H9 (cell line): Measurements from ENCODE around the gene MEIS3. TPM values are rescaled to one million over a fixed set of nuclear protein-coding genes. Genes with fewer than 3 reads are reported as not detected.

Experiments
- DNase-seq: peaks from one replicate; pipeline ENCODE4 v3.0.0-alpha.2; 2017
- H2AFZ ChIP-seq: one replicate; pipeline ENCODE4 v1.6.1; 2013; ENCODE audit warnings: mild to moderate bottlenecking, low read length, control low read depth, moderate library complexity
- H2AK5ac ChIP-seq: 2 replicates; pipeline ENCODE4 v1.6.1; 2013; ENCODE audit warnings: low read length, control low read depth, mixed read lengths; ENCODE audit not compliant: insufficient read length
- H2BK120ac ChIP-seq: one replicate; pipeline ENCODE4 v1.6.1; 2013; ENCODE audit warnings: low read depth, mild to moderate bottlenecking, low read length, control low read depth, inconsistent platforms; ENCODE audit not compliant: poor library complexity, severe bottlenecking
- H2BK12ac ChIP-seq: 2 replicates; pipeline ENCODE4 v1.6.1; 2013; ENCODE audit warnings: low read length, control low read depth, mixed read lengths, low read depth; ENCODE audit not compliant: insufficient read length
- H2BK15ac ChIP-seq: 2 replicates; pipeline ENCODE4 v1.6.1; 2013; ENCODE audit warnings: low read depth, low read length, control low read depth
- H2BK20ac ChIP-seq: one replicate; pipeline ENCODE4 v1.6.1; 2013; ENCODE audit warnings: low read depth, mild to moderate bottlenecking, low read length, control low read depth, inconsistent platforms; ENCODE audit not compliant: poor library complexity, severe bottlenecking
- H2BK5ac ChIP-seq: 2 replicates; pipeline ENCODE4 v1.6.1; 2013; ENCODE audit warnings: low read length, control low read depth, mixed read lengths; ENCODE audit not compliant: insufficient read length
- H3K14ac ChIP-seq: 2 replicates; pipeline ENCODE4 v1.6.1; 2013; ENCODE audit warnings: low read length, control low read depth; ENCODE audit not compliant: insufficient read depth
- H3K18ac ChIP-seq: 2 replicates; pipeline ENCODE4 v1.6.1; 2013; ENCODE audit warnings: low read depth, mild to moderate bottlenecking, mixed read lengths, low read length, control low read depth; ENCODE audit not compliant: insufficient read length
- H3K23ac ChIP-seq: 2 replicates; pipeline ENCODE4 v1.6.1; 2013; ENCODE audit warnings: low read length, control low read depth, mixed read lengths, low read depth; ENCODE audit not compliant: insufficient read length
- H3K23me2 ChIP-seq: 2 replicates; pipeline ENCODE4 v1.6.1; 2013; ENCODE audit warnings: low read depth, mild to moderate bottlenecking, mixed read lengths, low read length, control low read depth; ENCODE audit not compliant: insufficient read length, poor library complexity, severe bottlenecking
- H3K27ac ChIP-seq: 2 replicates; pipeline ENCODE4 v1.5.1; 2013; ENCODE audit warnings: low read length, control low read depth, mixed read lengths, low read depth; ENCODE audit not compliant: insufficient read length
- H3K27me3 ChIP-seq: 2 replicates; pipeline ENCODE4 v1.6.1; 2013; ENCODE audit warnings: low read length, control low read depth, inconsistent platforms; ENCODE audit not compliant: insufficient read depth
- H3K4ac ChIP-seq: 2 replicates; pipeline ENCODE4 v1.6.1; 2013; ENCODE audit warnings: low read depth, mild to moderate bottlenecking, control low read depth, inconsistent platforms, low read length, moderate library complexity
- H3K4me1 ChIP-seq: 2 replicates; pipeline ENCODE4 v1.6.1; 2013; ENCODE audit warnings: low read length, control low read depth, inconsistent platforms; ENCODE audit not compliant: insufficient read depth
- H3K4me2 ChIP-seq: 2 replicates; pipeline ENCODE4 v1.6.1; 2013; ENCODE audit warnings: low read length, control low read depth, mixed read lengths; ENCODE audit not compliant: insufficient read length, insufficient read depth
- H3K56ac ChIP-seq: 2 replicates; pipeline ENCODE4 v1.6.1; 2013; ENCODE audit warnings: low read depth, mild to moderate bottlenecking, mixed read lengths, low read length, control low read depth; ENCODE audit not compliant: insufficient read length
- H3K79me1 ChIP-seq: 2 replicates; pipeline ENCODE4 v1.6.1; 2013; ENCODE audit warnings: low read depth, mild to moderate bottlenecking, moderate library complexity, low read length, control low read depth, inconsistent platforms; ENCODE audit not compliant: insufficient read depth, poor library complexity, severe bottlenecking
- H3K79me2 ChIP-seq: 2 replicates; pipeline ENCODE4 v1.6.1; 2013; ENCODE audit warnings: low read length, control low read depth, inconsistent platforms; ENCODE audit not compliant: insufficient read depth
- H3K9ac ChIP-seq: 2 replicates; pipeline ENCODE4 v1.6.1; 2013; ENCODE audit warnings: low read length, control low read depth, mixed read lengths; ENCODE audit not compliant: insufficient read length; ENCODE audit errors: extremely low read depth
- H3K9me3 ChIP-seq: one replicate; pipeline ENCODE4 v1.6.1; 2013; ENCODE audit warnings: low read depth, low read length, inconsistent platforms; ENCODE audit not compliant: control insufficient read depth
- H3T11ph ChIP-seq: one replicate; pipeline ENCODE4 v1.6.1; 2013; ENCODE audit warnings: mild to moderate bottlenecking, low read length, control low read depth, inconsistent platforms
- H4K20me1 ChIP-seq: one replicate; pipeline ENCODE4 v1.6.1; 2013; ENCODE audit not compliant: control insufficient read depth, insufficient read length, insufficient read depth
- H4K5ac ChIP-seq: 2 replicates; pipeline ENCODE4 v1.6.1; 2013; ENCODE audit warnings: low read depth, mild to moderate bottlenecking, mixed read lengths, low read length, control low read depth; ENCODE audit not compliant: insufficient read length
- H4K8ac ChIP-seq: replicated peaks from 2 replicates; pipeline ENCODE4 v1.6.1; 2013; ENCODE audit warnings: low read length, control low read depth, mixed read lengths, low read depth; ENCODE audit not compliant: insufficient read length
- H4K91ac ChIP-seq: 2 replicates; pipeline ENCODE4 v1.6.1; 2013; ENCODE audit warnings: low read depth, mild to moderate bottlenecking, moderate library complexity, mixed read lengths, low read length, control low read depth; ENCODE audit not compliant: insufficient read length
- H3K27ac Mint-ChIP-seq, 3 experiments: 2 replicates in 2 of 3; 3 replicates in 1 of 3; pipeline ENCODE4 v1.8.0; 2020 to 2021; ENCODE audit warnings: mixed read lengths in 3 of 3, mild to moderate bottlenecking in 1 of 3, moderate library complexity in 1 of 3
- H3K27me3 Mint-ChIP-seq: 2 replicates; pipeline ENCODE4 v1.8.0; 2021; ENCODE audit warnings: low read depth, mild to moderate bottlenecking, moderate library complexity, mixed read lengths
- H3K36me3 Mint-ChIP-seq, 3 experiments: 2 replicates in 2 of 3; 3 replicates in 1 of 3; pipeline ENCODE4 v1.8.0; 2020 to 2021; ENCODE audit warnings: low read depth in 3 of 3, mixed read lengths in 3 of 3; ENCODE audit not compliant: insufficient read depth in 1 of 3
- H3K4me1 Mint-ChIP-seq, 2 experiments: 2 replicates each; pipeline ENCODE4 v1.8.0; 2020; ENCODE audit warnings: mixed read lengths in 2 of 2
- H3K4me3 Mint-ChIP-seq, 2 experiments: 2 replicates in 1 of 2; 3 replicates in 1 of 2; pipeline ENCODE4 v1.8.0; 2020 to 2021; ENCODE audit warnings: mild to moderate bottlenecking in 2 of 2, mixed read lengths in 2 of 2, moderate library complexity in 1 of 2
- H3K9me3 Mint-ChIP-seq, 2 experiments: 2 replicates in 1 of 2; 3 replicates in 1 of 2; pipeline ENCODE4 v1.8.0; 2020; ENCODE audit warnings: mild to moderate bottlenecking in 2 of 2, mixed read lengths in 2 of 2, moderate library complexity in 1 of 2
- CTCF ChIP-seq: fragments of 200-600 bp; sonication (generic); conservative IDR thresholded peaks from 3 replicates; pipeline ENCODE4 v1.8.0; 2021; ENCODE audit warnings: antibody characterized with exemption, mild to moderate bottlenecking
- WGBS: extraction: QIAGEN DNeasy Blood & Tissue Kit; methylation state at CpG from one replicate; pipeline ENCODE4 v1.1.7; 2013; ENCODE audit warnings: missing lambda C conversion rate, low lambda C conversion rate, mixed read lengths; ENCODE audit not compliant: insufficient read length; ENCODE audit errors: extremely low coverage; 5-methylcytosine and 5-hydroxymethylcytosine counted together
- total RNA-seq: library from RNA; stranded (reverse); gene quantifications from 2 replicates; pipeline ENCODE4 v1.2.1, GENCODE V29; 2021

The MEIS3 gene
- total RNA-seq, 1 experiment from 2014 or later = 44.0 TPM

- Histone ChIP-seq H2AFZ (no peak overlapping the region), H4K8ac (no peak overlapping the region), H3K9me3 (no peaks in the 10 kb centered on the region), H2BK20ac (no peak overlapping the region), H3K27me3 (no peaks in the 10 kb centered on the region), H2BK12ac (no peak overlapping the region), H3T11ph (no peak overlapping the region), H3K9ac (no peak overlapping the region), H2BK120ac (no peak overlapping the region), H3K18ac (no peak overlapping the region), H4K91ac (no peak overlapping the region), H3K27ac (no peak overlapping the region), H3K4ac (no peak overlapping the region), H3K14ac (no peak overlapping the region), H4K5ac (no peak overlapping the region), H3K4me2 (no peak overlapping the region), H3K23me2 (no peaks in the 10 kb centered on the region), H4K20me1 (no peaks in the 10 kb centered on the region), H3K79me1 (no peaks in the 10 kb centered on the region), H2AK5ac (no peak overlapping the region), H3K23ac (no peak overlapping the region), H2BK5ac (no peak overlapping the region), H3K4me1 (no peaks in the 10 kb centered on the region), H3K79me2 (no peaks in the 10 kb centered on the region), H3K56ac (no peak overlapping the region), H2BK15ac (no peak overlapping the region)
- Mint-ChIP-seq H3K4me3 (no peak overlapping the region), H3K36me3 (peaks cover 28 to 82% (median 60%) of the 10 kb centered on the region in 3 experiments; a peak in 6 of 7 replicates), H3K9me3 (no peaks in the 10 kb centered on the region), H3K27me3 (no peaks in the 10 kb centered on the region), H3K27ac (no peak overlapping the region), H3K4me1 (no peaks in the 10 kb centered on the region)
- DNase-seq = no peak
- WGBS = no CpG with 5 or more reads among the region's 30 CpGs
- TF ChIP-seq CTCF = no peak
These were observed 43.4 kb downstream of the MEIS3 start for GRCh38 chr19:47375694-47376588.
